ENCODE measurements around the gene JOSD2.

JOSD2 gene

DNA sequence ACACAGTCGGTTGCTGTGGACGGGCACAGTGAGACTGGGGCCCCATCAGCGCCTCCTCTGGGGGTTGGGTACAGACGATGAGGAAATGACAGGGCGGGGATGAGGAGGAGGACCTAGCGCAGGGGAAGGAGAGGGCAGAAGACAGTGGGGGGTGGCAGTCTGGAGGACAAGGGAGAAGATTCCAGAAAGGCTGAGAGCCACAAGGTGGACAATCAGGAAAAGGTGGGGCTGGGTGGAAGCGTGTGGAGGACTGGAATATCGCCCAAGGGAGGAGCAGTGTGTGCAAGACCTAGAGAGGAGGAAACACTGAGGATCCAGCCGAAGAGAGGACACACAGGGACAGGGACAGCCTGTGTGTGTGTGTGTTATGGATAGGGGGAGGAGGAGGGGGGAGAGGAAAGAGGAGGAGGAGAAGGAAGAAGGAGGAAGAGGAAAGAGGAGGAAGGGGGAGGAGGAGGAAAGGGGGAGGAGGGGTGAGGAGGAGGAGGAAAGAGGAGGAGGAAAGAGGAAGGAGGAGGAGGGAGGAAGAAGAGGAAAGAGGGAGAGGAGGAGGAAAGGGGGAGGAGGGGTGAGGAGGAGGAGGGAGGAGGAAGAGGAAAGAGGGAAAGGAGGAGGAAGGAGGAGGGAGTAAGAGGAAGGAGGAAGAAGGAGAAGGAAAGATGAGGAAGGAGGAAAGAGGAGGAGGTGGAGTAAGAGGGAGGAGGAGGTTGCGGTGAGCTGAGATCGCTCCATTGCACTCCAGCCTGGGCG lies 18.5 kb downstream of the JOSD2 start:
- no peak for DNase-seq

DNA sequence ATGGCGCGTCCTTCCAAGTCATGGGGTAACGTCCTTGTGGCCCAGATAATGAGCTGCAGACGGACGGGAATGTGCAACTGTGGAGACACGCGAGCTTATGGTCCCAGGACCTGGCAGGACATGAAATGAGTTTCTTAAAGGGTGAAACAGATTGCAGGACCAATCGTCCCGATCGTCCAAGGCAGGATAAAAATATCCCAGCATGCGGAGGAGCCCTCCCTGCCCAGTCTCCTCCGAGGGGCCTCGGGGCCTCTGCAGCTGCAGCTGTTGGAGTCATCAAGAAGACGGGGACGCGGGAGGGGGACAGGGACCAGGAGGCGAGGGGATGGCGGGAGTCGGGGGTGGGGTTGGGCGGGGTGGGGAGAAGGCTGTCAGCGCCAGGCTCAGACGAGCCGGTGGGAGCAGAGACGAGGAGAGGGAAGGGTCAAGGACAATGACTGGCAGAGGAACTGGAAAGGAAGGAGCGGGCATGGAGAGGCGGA lies 20.0 kb downstream of the JOSD2 start:
- DNase-seq: no peak

DNA sequence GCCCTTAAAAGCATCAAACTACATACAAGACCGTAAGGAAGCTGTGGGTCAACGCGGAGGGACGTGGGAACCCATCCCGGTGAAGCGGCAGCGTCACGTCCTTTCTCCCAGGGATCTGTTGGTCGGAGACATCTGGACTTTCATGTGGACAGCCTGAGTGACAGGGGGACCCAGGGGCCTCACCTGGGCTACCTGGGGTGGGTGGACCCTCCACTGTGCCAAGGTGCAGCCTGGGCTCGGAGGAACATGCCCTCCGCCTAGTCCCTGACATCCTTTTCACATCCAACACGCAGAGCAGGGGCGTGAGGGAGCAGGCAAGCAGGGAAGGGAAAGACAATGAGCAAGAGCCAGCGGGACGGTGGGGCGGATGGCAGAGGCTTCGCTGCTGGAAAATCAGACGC lies 20.6 kb downstream of the JOSD2 start:
- DNase-seq: no peak

DNA sequence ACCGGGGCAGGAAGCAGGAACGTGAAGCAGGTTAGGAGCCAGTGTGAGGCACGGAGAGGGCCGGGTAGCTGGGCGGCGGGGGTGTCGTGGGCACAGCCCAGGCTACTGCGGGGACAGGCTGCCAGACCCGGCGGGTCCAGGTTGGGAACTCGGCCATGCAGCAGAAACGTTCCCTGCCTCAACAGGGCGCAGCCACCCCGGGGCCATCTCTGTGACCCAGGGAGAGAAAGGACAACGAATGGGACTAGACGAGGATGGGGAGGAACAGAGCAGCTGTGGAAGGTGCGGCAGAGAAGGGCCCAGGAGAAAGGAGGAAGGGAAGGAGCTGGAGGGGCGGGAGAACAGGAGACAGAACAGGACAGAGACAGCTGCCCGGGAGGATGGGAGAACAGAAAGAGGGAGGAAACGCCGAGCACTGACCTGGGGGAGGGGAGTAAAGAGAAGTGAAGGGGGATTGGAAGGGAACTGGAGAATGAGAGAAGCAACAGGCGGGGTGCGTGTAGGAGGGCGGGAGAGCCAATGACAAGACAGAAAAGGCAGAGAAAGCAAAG lies 21.5 kb downstream of the JOSD2 start:
- DNase-seq: no peak

GRCh38 chr19:50488389-50489194 lies 22.4 kb downstream of the JOSD2 start:
- no peak for DNase-seq

DNA sequence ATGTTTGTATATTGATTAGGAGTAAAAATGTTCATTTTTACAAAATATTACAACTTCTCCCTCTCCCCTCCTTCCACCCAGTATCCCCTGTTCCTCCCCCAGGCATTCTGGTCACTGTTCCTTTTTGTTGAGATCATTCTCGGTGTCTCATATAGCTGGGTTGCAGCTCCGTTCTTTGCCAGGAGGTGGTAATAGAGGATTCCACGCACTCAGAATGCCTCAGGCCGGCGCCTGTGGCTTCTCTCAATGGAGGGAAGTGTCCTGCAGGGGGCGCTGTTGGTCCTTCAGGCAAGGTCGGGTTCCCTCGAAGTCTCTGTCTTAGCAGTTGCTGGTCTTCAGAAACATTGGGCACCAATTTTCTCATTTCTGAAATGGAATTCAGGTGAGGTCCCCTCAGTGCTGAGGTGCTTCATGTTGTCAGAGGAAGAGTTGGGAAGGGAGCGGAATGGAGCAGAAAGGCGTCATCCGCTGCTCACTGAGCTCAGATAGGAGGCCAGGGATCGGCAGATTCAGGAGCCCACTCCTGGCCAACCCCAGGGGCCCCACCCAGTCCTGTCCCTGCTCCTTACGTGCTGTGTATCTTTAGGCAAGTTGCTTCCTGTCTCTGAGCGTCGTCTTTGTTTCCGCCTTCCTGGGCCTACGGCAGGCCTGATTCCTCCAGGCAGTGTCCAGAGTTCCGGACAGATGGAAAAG lies 24.0 kb downstream of the JOSD2 start:
- no peak for DNase-seq

- DNase-seq: no peak
Measured at GRCh38 chr19:50485284-50485955, 25.6 kb downstream of the JOSD2 start.

DNA sequence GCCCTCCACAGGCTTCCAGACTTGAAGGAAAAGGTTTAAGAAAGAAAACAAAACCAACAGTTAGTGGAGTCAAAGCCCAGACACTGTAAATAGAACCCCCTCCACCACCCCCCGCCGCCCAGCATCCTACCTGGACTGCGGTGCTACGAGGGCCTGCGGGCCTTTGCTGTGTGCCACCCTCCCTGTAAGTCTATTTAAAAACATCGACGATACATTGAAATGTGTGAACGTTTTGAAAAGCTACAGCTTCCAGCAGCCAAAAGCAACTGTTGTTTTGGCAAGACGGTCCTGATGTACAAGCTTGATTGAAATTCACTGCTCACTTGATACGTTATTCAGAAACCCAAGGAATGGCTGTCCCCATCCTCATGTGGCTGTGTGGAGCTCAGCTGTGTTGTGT lies 28.1 kb downstream of the JOSD2 start:
- DNase-seq: no peak

DNA sequence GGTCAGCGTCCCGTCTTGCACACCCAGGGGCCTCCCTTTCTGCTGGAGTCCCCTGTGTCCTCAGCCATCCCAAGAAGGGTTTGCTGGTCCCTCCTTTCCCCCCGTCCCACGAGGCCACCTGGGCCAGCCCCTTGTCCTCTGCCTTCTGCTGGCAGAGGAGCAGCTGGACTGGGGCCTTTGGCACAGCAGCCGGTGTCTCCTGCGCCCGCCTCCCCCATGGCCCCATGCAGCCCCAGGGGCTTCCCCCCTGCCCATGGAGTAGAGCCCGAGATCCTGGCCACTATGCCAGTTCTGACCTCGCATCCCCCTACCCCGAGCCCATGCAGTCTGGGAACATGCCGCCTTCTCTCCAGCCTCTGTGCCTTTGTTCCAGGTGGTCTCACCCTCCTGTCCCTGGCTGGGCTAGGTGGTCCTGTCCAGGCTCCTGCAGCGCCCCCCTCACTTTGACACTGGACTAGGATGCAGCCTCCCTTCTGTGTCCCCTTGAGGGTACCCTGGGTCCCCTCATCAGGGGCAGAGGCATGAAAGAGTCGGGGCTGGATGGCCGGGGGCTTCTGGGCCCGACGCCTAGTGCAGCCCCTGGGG lies 28.6 kb downstream of the JOSD2 start:
- no peak for DNase-seq

DNA sequence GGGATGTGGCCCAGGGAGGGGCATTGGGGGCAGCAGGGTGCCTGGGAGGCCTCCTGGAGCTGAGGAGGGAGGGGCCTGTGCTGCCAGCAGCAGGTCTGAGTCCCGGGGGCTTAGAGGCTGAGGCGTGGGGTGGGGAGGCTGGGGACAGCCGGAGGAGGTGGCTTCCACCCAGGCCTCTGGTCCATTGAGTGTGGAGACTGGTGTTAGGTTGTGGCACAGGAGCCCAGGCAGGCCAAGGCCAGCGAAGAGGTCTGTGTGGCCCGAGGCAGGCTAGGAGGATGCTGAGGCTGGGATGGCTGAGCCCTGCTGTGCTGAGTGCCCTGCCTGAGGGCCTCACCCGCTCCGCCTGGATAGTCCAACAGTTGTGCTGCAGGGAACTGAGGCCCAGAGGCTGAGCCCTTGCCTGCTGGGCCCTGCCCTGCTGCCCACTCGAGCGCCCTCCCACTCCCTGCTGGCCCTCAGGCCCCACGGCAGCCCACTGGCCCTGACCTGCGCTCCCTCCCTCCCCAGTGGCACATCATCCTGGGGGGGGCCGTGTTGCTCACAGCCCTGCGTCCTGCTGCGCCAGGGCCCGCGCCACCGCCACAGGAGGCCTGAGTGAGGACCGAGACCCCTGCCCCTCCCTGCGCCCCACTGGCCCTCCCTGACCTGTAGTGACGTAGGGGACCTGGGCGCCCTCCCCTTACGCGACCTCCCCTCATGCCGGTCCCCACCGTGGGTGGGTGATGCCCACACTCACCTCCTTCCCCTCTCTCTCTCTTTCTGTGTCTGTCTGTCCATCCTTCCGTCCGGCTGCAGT lies 29.4 kb downstream of the JOSD2 start:
- no peak for DNase-seq

DNA sequence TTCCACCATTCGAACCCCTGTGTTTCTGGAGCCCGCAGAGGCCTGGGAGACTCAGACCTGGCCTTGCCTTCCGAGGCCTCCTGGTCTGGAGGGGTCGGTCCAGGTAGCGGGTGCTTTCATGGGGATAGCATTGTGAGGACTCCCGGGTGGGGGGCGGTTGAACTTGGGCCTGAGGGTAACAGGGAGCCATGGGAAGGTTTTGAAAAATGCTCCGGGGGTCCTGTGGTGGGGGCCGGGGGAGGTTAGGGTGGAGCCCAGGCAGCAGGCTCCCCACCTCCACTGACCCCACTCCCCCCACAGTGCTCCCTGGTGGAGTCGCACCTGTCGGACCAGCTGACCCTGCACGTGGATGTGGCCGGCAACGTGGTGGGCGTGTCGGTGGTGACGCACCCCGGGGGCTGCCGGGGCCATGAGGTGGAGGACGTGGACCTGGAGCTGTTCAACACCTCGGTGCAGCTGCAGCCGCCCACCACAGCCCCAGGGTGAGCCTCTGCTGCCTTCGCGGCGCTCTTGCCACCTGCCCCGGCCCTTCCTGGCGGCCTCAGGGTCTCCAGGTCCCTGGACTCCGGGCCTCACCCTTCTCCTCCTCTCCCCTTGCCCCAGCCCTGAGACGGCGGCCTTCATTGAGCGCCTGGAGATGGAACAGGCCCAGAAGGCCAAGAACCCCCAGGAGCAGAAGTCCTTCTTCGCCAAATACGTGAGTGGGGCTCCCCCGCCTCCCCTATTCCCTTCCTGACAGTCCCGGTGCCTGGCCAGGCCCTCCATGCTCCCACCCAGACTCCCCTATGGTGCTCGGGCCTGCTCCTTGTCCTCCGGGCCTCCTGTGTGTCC lies 30.5 kb downstream of the JOSD2 start:
- no peak for DNase-seq

DNA sequence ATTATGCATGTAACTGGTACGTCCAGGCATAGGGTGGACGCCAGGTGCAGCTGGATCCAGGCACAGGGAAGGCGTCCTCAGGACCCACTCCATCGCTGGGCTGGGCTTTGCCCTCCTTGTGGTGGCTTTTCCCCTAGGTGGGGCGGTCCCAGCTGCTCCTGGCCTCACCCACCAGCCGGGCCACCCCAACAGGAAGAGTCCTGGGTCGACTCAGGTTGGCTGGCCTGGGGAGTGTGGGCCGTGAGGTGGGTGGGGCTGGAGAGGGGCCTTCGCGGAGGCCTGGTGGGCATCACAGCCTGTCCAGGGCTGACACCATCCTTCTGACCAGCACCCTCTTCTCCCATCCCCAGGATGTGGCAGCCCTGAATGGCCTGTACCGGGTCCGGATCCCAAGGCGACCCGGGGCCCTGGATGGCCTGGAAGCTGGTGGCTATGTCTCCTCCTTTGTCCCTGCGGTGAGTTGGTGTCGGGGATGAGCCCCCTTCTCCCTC lies 31.2 kb downstream of the JOSD2 start:
- no peak for DNase-seq

DNA sequence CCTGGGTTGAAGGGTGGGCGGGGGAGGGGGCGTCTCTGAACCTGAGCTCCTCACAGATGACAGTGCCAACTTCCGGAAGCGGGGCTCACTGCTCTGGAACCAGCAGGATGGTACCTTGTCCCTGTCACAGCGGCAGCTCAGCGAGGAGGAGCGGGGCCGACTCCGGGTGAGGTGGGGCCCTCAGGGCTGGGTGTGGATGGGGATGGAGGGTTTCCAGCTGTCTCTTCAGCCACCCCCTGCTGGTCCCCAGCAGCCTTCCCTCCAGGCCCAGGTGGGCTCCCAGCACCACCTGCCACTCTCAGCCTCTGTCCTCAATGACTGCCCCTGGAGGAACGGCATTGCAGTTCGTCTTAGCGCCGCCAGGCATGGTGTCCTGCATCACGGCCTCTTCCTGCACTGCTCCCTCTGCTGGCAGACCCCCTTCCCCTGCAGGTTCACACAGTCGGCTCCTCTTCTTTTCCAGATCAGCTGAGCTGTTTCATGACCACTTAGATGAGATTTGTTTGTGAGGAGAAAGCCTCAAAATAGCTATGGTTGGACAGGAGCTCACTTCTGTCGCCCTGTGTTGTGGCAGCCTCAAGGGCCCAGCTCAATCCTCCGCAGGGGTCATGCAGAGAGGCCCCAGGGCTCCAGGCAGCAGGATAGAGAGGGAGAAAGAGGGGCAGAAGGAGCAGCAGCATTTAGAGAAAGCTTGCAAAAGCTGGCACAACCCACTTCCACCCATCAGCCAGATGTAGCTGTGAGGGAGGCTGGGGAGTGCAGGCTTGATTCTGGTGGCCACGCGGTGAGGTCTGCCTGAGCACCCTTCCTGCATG lies 31.9 kb downstream of the JOSD2 start:
- no peak for DNase-seq

- DNase-seq: no peak
Measured at GRCh38 chr19:50477751-50478515, 33.1 kb downstream of the JOSD2 start.

DNA sequence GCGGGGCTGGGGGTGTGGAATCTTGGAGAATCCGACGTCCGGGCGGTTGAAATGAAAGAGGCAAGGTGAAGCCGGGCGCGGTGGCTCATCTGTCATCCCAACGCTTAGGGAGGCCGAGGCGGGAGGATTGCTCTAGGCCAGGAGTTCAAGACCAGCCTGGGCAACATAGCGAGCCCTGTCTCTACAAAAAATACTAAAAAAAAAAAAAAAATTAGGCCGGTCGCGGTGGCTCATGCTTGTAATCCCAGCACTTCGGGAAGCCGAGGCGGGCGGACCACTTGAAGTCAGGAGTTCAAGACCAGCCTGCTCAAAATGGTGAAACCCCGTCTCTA lies 34.1 kb downstream of the JOSD2 start:
- DNase-seq: no peak

GRCh38 chr19:50476224-50476906 lies 34.6 kb downstream of the JOSD2 start, which contains the start of the genes EMC10 and GARIN5A:
Gene EMC10, plus strand, starts transcription at chr19:50476507. Its CDS starts 38 bp downstream, at chr19:50476545.
Gene GARIN5A, minus strand, starts transcription at chr19:50476848. Its CDS starts 460 bp downstream, at chr19:50476388.
- peak; percentile 84 for DNase-seq

DNA sequence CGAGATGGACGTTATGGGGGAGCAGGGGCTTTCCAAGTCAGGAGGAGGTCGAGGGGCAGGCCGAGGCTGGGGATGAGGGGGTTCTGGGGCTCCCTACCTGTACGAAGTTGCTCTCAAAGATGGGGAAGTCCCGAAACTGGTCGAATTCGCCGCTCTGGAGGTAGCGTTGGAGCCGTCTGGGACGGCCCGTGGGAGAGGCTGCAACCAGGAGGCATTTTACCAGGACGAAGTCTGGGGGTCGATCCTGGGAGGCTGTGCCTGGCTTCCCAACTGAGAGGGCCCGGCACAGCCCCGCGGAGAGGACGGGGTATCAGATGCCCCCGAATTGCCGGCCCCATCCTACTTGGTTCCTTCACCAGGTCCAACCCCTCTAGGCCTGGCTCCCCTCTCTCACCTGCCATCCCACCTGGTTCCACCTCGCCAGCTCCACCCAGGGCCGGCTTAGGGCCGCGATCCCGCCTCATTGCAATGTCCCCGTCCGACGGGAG lies 35.2 kb downstream of the JOSD2 start:
- no peak for DNase-seq

DNA sequence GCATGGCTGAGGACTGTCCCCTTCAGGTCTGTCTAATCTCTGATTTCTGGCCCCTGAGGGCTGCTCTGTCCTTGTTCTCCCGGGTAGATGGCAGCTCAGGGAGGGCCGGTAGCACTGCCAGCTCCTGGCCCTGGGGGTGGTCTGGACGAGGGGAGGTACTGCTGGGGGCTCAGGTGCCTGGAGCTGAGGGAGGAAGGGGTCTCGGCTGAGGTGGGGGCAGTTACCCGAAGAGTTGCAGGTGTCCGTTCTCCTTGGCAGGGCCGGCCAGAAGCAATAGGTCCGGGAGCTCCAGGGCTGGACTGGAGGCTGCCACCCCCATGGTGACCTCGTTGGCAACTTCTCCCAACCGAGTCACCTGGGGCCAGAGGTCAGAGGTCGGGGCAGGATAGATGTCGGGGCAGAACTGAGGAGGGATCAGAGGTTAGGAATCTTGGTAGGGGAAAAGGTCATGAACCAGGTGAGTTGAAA lies 35.9 kb downstream of the JOSD2 start:
- DNase-seq: no peak
